Keratinocyte (primary cell): ENCODE measurements around the gene NSUN4.

Experiments used
- CTCF ChIP-seq, 3 experiments: IDR thresholded peaks in 1 of 3; conservative IDR thresholded peaks in 1 of 3; optimal IDR thresholded peaks in 1 of 3; 2 replicates in 2 of 3; 3 replicates in 1 of 3; pipeline versions ENCODE3 to v1.5.1; 2011; ENCODE audit warnings: low read length in 3 of 3, mild to moderate bottlenecking in 3 of 3, moderate library complexity in 2 of 3, control low read depth in 1 of 3, inconsistent platforms in 1 of 3; ENCODE audit not compliant: insufficient read depth in 2 of 3; ENCODE audit errors: extremely low read depth in 1 of 3
- EZH2 ChIP-seq: IDR thresholded peaks from one replicate; pipeline ENCODE4 v1.6.1; 2012; ENCODE audit warnings: inconsistent platforms, mild to moderate bottlenecking, low read length, moderate library complexity

DNA sequence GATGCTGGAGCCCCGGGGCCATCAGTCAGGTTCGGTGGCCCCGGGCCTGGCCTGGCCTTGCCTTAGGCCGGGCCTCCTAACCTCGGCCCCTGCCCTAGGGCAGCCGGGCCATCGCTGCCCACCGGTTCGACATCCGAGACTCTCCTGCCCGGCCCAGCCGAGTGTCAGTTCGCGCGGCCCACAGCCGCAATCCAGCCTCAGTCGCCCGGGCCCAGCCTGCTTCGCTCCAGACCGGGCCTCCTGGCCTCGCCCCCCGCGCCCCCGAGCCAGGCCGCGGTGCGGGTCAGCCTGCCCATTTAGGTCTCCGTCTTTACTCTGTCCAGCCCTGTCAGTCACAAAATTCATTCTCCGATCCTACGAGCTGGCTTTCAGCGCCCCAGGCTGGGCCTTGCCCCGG is 38.0 kb upstream of the NSUN4 start:
- TF ChIP-seq CTCF (optimal IDR thresholded peaks at IDR 0.05 in 1 of 3, IDR thresholded peaks at IDR 0.05 in 1 of 3, conservative IDR thresholded peaks at IDR 0.05 in 1 of 3; ENCODE audit: extremely low read depth in 1 of 3, insufficient read depth in 2 of 3, low read length in 3 of 3), result no peak
- TF ChIP-seq EZH2, result no peak
